ENCODE measurements around the gene GLIS1. TPM values are rescaled to one million over a fixed set of nuclear protein-coding genes. Genes with fewer than 3 reads are reported as not detected.

The GLIS1 gene
- total RNA-seq, 1 experiment from 2014 or later: 0.13 TPM

- BruUV-seq (replicated peaks): no TSS peak
- TF ChIP-seq CTCF (conservative IDR thresholded peaks at IDR 0.05; ENCODE audit: low read depth, low read length): no peak
- intact Hi-C loops (cut with micrococcal nuclease; ENCODE audit: unreplicated experiment): no loop called here
- ChIA-PET CTCF (no interaction called here), POLR2A (ENCODE audit: low non-redundant PET) (no interaction called here)
- H3K27me3 ChIP-seq (replicated peaks; ENCODE audit: insufficient read depth, low read depth, low read length, poor library complexity): no peaks in the 10 kb centered on the region
- no peak for DNase-seq (ENCODE audit: low spot score)
- H3K4me3 ChIP-seq (ENCODE audit: low read depth, low read length, poor library complexity, severe bottlenecking): no peak overlapping the region
- no peak overlapping the region for H3K27ac ChIP-seq (ENCODE audit: low read depth, low read length, poor library complexity, severe bottlenecking)
- H3K36me3 ChIP-seq (ENCODE audit: insufficient read depth, low read length, poor library complexity, severe bottlenecking): no peaks in the 10 kb centered on the region
- H3K4me1 ChIP-seq (ENCODE audit: insufficient read depth, low read length, poor library complexity, severe bottlenecking): no peaks in the 10 kb centered on the region
- H3K9me3 ChIP-seq (ENCODE audit: low read depth, low read length, poor library complexity, severe bottlenecking): peaks cover 3% of the 10 kb centered on the region
Observed at GRCh38 chr1:53606651-53607051, 132.3 kb downstream of the GLIS1 start.

GRCh38 chr1:53606197-53606596, 132.8 kb downstream of the GLIS1 start:
- intact Hi-C loops (cut with micrococcal nuclease; ENCODE audit: unreplicated experiment): no loop called here
- Histone ChIP-seq H3K27ac (ENCODE audit: low read depth, low read length, poor library complexity, severe bottlenecking) (no peak overlapping the region), H3K4me1 (ENCODE audit: insufficient read depth, low read length, poor library complexity, severe bottlenecking) (no peaks in the 10 kb centered on the region), H3K9me3 (ENCODE audit: low read depth, low read length, poor library complexity, severe bottlenecking) (peaks cover 3% of the 10 kb centered on the region), H3K36me3 (ENCODE audit: insufficient read depth, low read length, poor library complexity, severe bottlenecking) (no peaks in the 10 kb centered on the region), H3K27me3 (replicated peaks; ENCODE audit: insufficient read depth, low read depth, low read length, poor library complexity) (no peaks in the 10 kb centered on the region), H3K4me3 (ENCODE audit: low read depth, low read length, poor library complexity, severe bottlenecking) (no peak overlapping the region)
- DNase-seq (ENCODE audit: low spot score): no peak
- ChIA-PET CTCF (no interaction called here), POLR2A (ENCODE audit: low non-redundant PET) (no interaction called here)
- TF ChIP-seq CTCF (conservative IDR thresholded peaks at IDR 0.05; ENCODE audit: low read depth, low read length) (no peak), EZH2 (IDR thresholded peaks at IDR 0.05; ENCODE audit: borderline replicate concordance, low read depth, low read length, poor library complexity, severe bottlenecking) (no peak)
- BruUV-seq (replicated peaks): no TSS peak

GRCh38 chr1:53605181-53605580, 133.8 kb downstream of the GLIS1 start:
- ChIA-PET CTCF (no interaction called here), POLR2A (ENCODE audit: low non-redundant PET) (no interaction called here)
- Histone ChIP-seq H3K36me3 (ENCODE audit: insufficient read depth, low read length, poor library complexity, severe bottlenecking) (no peaks in the 10 kb centered on the region), H3K4me3 (ENCODE audit: low read depth, low read length, poor library complexity, severe bottlenecking) (no peak overlapping the region), H3K27ac (ENCODE audit: low read depth, low read length, poor library complexity, severe bottlenecking) (no peak overlapping the region), H3K4me1 (ENCODE audit: insufficient read depth, low read length, poor library complexity, severe bottlenecking) (no peaks in the 10 kb centered on the region), H3K9me3 (ENCODE audit: low read depth, low read length, poor library complexity, severe bottlenecking) (no peaks in the 10 kb centered on the region), H3K27me3 (replicated peaks; ENCODE audit: insufficient read depth, low read depth, low read length, poor library complexity) (no peaks in the 10 kb centered on the region)
- no TSS peak for BruUV-seq (replicated peaks)
- DNase-seq (ENCODE audit: low spot score): no peak
- intact Hi-C loops (cut with micrococcal nuclease; ENCODE audit: unreplicated experiment): no loop called here
- TF ChIP-seq CTCF (conservative IDR thresholded peaks at IDR 0.05; ENCODE audit: low read depth, low read length): no peak

All from A673 (cell line).